Measurements from ENCODE around the gene ALPK3. TPM values are rescaled to one million over a fixed set of nuclear protein-coding genes. Genes with fewer than 3 reads are reported as not detected.

ALPK3 gene
- total and polyA plus RNA-seq, 10 of the 15 experiments (the other 5 are each of a cell fraction or from before 2014, with no cell fraction given), result under 0.01 to 0.05 (median 0.02) TPM; not detected in 6

DNA sequence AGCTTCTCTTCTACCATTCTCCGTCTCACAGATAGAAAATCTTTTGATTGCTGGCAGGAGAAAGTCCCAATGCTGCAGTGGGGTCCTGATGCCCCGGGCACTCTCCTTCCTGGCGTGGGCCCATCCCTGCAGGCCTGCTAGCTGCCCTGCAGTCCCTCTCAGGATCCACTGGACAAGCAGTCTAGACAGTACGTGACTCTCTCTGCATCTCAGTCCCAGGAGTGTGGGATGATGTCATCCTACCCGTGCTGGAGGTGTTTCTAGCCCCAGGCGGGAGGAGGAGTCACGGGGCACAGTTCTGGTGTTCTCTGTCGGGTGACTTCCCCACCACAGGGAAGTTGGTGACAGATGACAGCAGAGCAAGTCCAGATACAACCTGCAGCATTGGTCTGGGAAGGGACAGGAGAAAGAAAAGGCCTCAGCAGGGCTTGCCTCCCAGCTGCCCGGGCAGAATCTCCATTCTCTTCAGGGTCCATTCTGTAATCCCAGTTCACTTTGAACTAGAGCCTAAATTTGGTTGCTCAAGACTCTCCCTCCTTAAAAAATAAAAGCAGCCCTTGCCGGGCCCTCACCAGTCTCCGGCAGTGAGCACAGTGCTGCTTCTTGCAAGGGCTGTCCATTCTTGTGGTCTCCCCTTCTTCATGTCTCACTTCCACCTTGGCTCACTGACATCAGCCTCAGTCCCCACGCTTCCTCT, 97.9 kb downstream of the ALPK3 start:
- 35% methylated on average over 12 of the region's 12 CpGs for WGBS (ENCODE audit: insufficient coverage, insufficient replicate concordance, low lambda C conversion rate, missing lambda C conversion rate)
- peak; percentile 96 for ATAC-seq
- Histone ChIP-seq H3K4me1 (ENCODE audit: control insufficient read depth, insufficient read depth, low read length) (peaks cover 14% of the 10 kb centered on the region), H3K4me3 (no peak overlapping the region), H3K36me3 (ENCODE audit: control insufficient read depth in 2 of 2, insufficient read depth in 2 of 2, low read length in 1 of 2) (no peaks in the 10 kb centered on the region), H3K79me2 (ENCODE audit: control insufficient read depth, insufficient read depth, low read length) (no peaks in the 10 kb centered on the region), H3K9ac (ENCODE audit: control insufficient read depth, insufficient read depth, low read length) (no peak overlapping the region), H4K20me1 (ENCODE audit: control insufficient read depth, insufficient read depth) (no peaks in the 10 kb centered on the region), H3K27ac (ENCODE audit: control insufficient read depth, insufficient read depth) (no peak overlapping the region), H2AFZ (ENCODE audit: control insufficient read depth, low read depth, low read length) (peak overlapping the region; percentile 63), H3K4me2 (ENCODE audit: control insufficient read depth, insufficient read depth) (peak overlapping the region; percentile 26; the same call in 1 of the 2 replicates), H3K9me3 (replicated peaks; ENCODE audit: control insufficient read depth, insufficient read depth, low read length) (no peaks in the 10 kb centered on the region; the same call in 2 of the 3 replicates), H3K27me3 (replicated peaks in 1 of 2; ENCODE audit: control insufficient read depth in 2 of 2, insufficient read depth in 2 of 2, low read length in 1 of 2) (no peaks in the 10 kb centered on the region; a peak in 1 of 4 replicates)
- in situ Hi-C loops (cut with MboI), result no loop called here
- peak; percentile 92 for FAIRE-seq
- intact Hi-C loops (cut with micrococcal nuclease; ENCODE audit: unreplicated experiment), result no loop called here
- DNase-seq (ENCODE audit: low read depth, low spot score), result peak; percentile 79
- CTCF ChIA-PET, result interaction anchor here (0.9 to 2.0 kb wide), 3 partner anchors 13 to 344 kb away, joined by 3 to 8 read pairs (median 3); no protein-coding TSS in a partner anchor
- no TSS peak for BruUV-seq (replicated peaks)
- POLR2A ChIA-PET, result interaction anchor here (1.0 kb wide), 1 partner anchor 74 kb away, joined by 6 read pairs; no protein-coding TSS in a partner anchor
- RAD21 ChIA-PET (ENCODE audit: unreplicated experiment), result interaction anchor here (0.7 to 1.1 kb wide), 3 partner anchors 13 to 343 kb away, joined by 3 to 5 read pairs (median 4); no protein-coding TSS in a partner anchor
- SMC1A ChIA-PET (ENCODE audit: uncharacterized antibody, unreplicated experiment), result interaction anchor here (0.6 to 1.4 kb wide), 3 partner anchors 62 to 344 kb away, joined by 3 to 4 read pairs (median 3); no protein-coding TSS in a partner anchor
- TF ChIP-seq CREB1 (IDR thresholded peaks at IDR 0.05; ENCODE audit: low read depth), result peak; percentile 55; the same call in 1 of the 2 replicates
- 0 out of 2 replicates have a peak, but pooled peaks have one; percentile 34 for TF ChIP-seq POLR2A (IDR thresholded peaks at IDR 0.05; ENCODE audit: low read depth, low read length)
- TF ChIP-seq MTA3 (IDR thresholded peaks at IDR 0.05; ENCODE audit: borderline replicate concordance, low read length), result no peak
- no peak for TF ChIP-seq KAT2A (conservative IDR thresholded peaks at IDR 0.05; ENCODE audit: control insufficient read depth, low read depth, low read length)
- TF ChIP-seq, protein P1, sequence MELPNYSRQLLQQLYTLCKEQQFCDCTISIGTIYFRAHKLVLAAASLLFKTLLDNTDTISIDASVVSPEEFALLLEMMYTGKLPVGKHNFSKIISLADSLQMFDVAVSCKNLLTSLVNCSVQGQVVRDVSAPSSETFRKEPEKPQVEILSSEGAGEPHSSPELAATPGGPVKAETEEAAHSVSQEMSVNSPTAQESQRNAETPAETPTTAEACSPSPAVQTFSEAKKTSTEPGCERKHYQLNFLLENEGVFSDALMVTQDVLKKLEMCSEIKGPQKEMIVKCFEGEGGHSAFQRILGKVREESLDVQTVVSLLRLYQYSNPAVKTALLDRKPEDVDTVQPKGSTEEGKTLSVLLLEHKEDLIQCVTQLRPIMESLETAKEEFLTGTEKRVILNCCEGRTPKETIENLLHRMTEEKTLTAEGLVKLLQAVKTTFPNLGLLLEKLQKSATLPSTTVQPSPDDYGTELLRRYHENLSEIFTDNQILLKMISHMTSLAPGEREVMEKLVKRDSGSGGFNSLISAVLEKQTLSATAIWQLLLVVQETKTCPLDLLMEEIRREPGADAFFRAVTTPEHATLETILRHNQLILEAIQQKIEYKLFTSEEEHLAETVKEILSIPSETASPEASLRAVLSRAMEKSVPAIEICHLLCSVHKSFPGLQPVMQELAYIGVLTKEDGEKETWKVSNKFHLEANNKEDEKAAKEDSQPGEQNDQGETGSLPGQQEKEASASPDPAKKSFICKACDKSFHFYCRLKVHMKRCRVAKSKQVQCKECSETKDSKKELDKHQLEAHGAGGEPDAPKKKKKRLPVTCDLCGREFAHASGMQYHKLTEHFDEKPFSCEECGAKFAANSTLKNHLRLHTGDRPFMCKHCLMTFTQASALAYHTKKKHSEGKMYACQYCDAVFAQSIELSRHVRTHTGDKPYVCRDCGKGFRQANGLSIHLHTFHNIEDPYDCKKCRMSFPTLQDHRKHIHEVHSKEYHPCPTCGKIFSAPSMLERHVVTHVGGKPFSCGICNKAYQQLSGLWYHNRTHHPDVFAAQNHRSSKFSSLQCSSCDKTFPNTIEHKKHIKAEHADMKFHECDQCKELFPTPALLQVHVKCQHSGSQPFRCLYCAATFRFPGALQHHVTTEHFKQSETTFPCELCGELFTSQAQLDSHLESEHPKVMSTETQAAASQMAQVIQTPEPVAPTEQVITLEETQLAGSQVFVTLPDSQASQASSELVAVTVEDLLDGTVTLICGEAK (IDR thresholded peaks at IDR 0.05; ENCODE audit: borderline replicate concordance), result no peak
- peak; percentile 61; the same call in 1 of the 2 replicates for TF ChIP-seq JUND (IDR thresholded peaks at IDR 0.05; ENCODE audit: low read depth, low read length)
- TF ChIP-seq, protein P2, sequence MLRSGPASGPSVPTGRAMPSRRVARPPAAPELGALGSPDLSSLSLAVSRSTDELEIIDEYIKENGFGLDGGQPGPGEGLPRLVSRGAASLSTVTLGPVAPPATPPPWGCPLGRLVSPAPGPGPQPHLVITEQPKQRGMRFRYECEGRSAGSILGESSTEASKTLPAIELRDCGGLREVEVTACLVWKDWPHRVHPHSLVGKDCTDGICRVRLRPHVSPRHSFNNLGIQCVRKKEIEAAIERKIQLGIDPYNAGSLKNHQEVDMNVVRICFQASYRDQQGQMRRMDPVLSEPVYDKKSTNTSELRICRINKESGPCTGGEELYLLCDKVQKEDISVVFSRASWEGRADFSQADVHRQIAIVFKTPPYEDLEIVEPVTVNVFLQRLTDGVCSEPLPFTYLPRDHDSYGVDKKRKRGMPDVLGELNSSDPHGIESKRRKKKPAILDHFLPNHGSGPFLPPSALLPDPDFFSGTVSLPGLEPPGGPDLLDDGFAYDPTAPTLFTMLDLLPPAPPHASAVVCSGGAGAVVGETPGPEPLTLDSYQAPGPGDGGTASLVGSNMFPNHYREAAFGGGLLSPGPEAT (IDR thresholded peaks at IDR 0.05; ENCODE audit: low read depth), result peak; percentile 79
- no peak for TF ChIP-seq EGR1 (IDR thresholded peaks at IDR 0.05; ENCODE audit: borderline replicate concordance in 1 of 2, low read depth in 2 of 2, low read length in 2 of 2)
- no peak for TF ChIP-seq BRCA1 (IDR thresholded peaks at IDR 0.05; ENCODE audit: low read depth, low read length)
- TF ChIP-seq, protein P3, sequence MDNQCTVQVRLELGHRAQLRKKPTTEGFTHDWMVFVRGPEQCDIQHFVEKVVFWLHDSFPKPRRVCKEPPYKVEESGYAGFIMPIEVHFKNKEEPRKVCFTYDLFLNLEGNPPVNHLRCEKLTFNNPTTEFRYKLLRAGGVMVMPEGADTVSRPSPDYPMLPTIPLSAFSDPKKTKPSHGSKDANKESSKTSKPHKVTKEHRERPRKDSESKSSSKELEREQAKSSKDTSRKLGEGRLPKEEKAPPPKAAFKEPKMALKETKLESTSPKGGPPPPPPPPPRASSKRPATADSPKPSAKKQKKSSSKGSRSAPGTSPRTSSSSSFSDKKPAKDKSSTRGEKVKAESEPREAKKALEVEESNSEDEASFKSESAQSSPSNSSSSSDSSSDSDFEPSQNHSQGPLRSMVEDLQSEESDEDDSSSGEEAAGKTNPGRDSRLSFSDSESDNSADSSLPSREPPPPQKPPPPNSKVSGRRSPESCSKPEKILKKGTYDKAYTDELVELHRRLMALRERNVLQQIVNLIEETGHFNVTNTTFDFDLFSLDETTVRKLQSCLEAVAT (IDR thresholded peaks at IDR 0.05), result peak; percentile 36; the same call in 1 of the 2 replicates
- TF ChIP-seq STAT3 (IDR thresholded peaks at IDR 0.05; ENCODE audit: low read depth, low read length), result no peak
- TF ChIP-seq, protein P4, sequence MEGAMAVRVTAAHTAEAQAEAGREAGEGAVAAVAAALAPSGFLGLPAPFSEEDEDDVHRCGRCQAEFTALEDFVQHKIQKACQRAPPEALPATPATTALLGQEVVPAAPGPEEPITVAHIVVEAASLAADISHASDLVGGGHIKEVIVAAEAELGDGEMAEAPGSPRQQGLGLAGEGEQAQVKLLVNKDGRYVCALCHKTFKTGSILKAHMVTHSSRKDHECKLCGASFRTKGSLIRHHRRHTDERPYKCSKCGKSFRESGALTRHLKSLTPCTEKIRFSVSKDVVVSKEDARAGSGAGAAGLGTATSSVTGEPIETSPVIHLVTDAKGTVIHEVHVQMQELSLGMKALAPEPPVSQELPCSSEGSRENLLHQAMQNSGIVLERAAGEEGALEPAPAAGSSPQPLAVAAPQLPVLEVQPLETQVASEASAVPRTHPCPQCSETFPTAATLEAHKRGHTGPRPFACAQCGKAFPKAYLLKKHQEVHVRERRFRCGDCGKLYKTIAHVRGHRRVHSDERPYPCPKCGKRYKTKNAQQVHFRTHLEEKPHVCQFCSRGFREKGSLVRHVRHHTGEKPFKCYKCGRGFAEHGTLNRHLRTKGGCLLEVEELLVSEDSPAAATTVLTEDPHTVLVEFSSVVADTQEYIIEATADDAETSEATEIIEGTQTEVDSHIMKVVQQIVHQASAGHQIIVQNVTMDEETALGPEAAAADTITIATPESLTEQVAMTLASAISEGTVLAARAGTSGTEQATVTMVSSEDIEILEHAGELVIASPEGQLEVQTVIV (IDR thresholded peaks at IDR 0.05; ENCODE audit: borderline replicate concordance, partially characterized antibody), result no peak

All from GM12878 (cell line).